ENCODE results near the gene COL5A3.

COL5A3 gene

DNA sequence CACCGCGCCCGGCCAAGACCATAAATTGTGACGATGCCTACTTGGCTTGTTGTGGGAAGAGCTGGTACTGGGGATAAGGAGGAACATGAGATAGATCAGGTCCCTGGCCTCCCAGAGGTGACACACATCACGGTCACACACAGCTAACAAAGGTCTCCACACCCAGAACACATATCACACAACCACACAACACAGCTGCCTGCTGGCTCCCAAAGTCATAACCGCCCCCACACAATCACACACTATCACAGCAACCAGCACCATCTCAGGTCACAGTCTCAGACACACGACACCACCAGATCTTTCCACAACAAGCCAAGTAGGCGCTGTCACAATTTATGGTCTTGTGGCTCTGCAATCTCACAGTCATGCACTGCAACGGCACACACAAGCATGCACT lies 5.7 kb downstream of the COL5A3 start:
- Histone ChIP-seq H3K4me3 (ENCODE audit: low read depth, low read length, poor library complexity, severe bottlenecking) (no peak overlapping the region), H3K79me2 (ENCODE audit: insufficient read depth, low read length) (no peaks in the 10 kb centered on the region), H3K27me3 (ENCODE audit: insufficient read depth, low read length) (peaks cover 3% of the 10 kb centered on the region; the same call in 1 of the 2 replicates), H3K4me2 (ENCODE audit: low read length) (no peak overlapping the region), H3F3A (ENCODE audit: insufficient read depth, low read length) (no peaks in the 10 kb centered on the region), H3K9me2 (ENCODE audit: low read depth, low read length) (no peaks in the 10 kb centered on the region), H3K36me3 (ENCODE audit: insufficient read depth, low read length) (no peaks in the 10 kb centered on the region), H2AFZ (ENCODE audit: low read length) (no peak overlapping the region), H3K9me3 (ENCODE audit: low read length) (no peaks in the 10 kb centered on the region), H3K9ac (ENCODE audit: low read length) (no peak overlapping the region), H4K20me1 (ENCODE audit: insufficient read depth, low read length) (no peaks in the 10 kb centered on the region), H3K27ac (ENCODE audit: low read depth, low read length, poor library complexity, severe bottlenecking) (no peak overlapping the region), H3K4me1 (ENCODE audit: insufficient read depth, low read length, severe bottlenecking) (no peaks in the 10 kb centered on the region)
- TF ChIP-seq EZH2 (IDR thresholded peaks at IDR 0.05; ENCODE audit: borderline replicate concordance, low read length), result no peak
- TF ChIP-seq, protein P1, sequence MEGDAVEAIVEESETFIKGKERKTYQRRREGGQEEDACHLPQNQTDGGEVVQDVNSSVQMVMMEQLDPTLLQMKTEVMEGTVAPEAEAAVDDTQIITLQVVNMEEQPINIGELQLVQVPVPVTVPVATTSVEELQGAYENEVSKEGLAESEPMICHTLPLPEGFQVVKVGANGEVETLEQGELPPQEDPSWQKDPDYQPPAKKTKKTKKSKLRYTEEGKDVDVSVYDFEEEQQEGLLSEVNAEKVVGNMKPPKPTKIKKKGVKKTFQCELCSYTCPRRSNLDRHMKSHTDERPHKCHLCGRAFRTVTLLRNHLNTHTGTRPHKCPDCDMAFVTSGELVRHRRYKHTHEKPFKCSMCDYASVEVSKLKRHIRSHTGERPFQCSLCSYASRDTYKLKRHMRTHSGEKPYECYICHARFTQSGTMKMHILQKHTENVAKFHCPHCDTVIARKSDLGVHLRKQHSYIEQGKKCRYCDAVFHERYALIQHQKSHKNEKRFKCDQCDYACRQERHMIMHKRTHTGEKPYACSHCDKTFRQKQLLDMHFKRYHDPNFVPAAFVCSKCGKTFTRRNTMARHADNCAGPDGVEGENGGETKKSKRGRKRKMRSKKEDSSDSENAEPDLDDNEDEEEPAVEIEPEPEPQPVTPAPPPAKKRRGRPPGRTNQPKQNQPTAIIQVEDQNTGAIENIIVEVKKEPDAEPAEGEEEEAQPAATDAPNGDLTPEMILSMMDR (IDR thresholded peaks at IDR 0.05; ENCODE audit: low read length), result no peak

DNA sequence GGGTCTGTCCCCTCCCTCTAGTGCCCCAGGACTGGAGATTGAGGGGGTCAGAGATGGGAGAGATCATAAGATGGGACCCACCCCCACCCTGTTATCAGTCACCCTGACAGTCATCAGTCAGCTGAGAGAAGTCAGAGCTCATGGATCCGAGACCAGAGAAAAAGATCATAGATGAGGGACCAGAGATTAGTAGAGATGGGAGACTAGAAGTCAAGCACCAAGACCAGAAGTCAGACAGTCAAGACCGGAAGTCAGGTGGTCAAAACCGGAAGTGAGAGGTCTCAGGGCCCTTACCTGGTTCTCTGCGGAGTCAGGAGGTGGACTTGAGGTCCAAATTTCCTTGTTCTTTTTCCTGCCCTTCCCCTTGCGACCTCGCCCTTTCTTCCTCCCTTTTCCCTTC lies 7.0 kb downstream of the COL5A3 start:
- no peaks in the 10 kb centered on the region for H3K9me2 ChIP-seq (ENCODE audit: low read depth, low read length)
- H3K4me3 ChIP-seq (ENCODE audit: low read depth, low read length, poor library complexity, severe bottlenecking), result no peak overlapping the region
- H3K79me2 ChIP-seq (ENCODE audit: insufficient read depth, low read length), result no peaks in the 10 kb centered on the region
- no peak overlapping the region for H2AFZ ChIP-seq (ENCODE audit: low read length)
- no peak for TF ChIP-seq EZH2 (IDR thresholded peaks at IDR 0.05; ENCODE audit: borderline replicate concordance, low read length)
- TF ChIP-seq, protein P1 (IDR thresholded peaks at IDR 0.05; ENCODE audit: low read length), result no peak
- H3K9me3 ChIP-seq (ENCODE audit: low read length), result no peaks in the 10 kb centered on the region
- H3K27me3 ChIP-seq (ENCODE audit: insufficient read depth, low read length), result peaks cover 3% of the 10 kb centered on the region; the same call in 1 of the 2 replicates
- H3K9ac ChIP-seq (ENCODE audit: low read length), result no peak overlapping the region
- no peaks in the 10 kb centered on the region for H3K4me1 ChIP-seq (ENCODE audit: insufficient read depth, low read length, severe bottlenecking)
- H3F3A ChIP-seq (ENCODE audit: insufficient read depth, low read length), result no peaks in the 10 kb centered on the region
- no peaks in the 10 kb centered on the region for H3K36me3 ChIP-seq (ENCODE audit: insufficient read depth, low read length)
- H3K4me2 ChIP-seq (ENCODE audit: low read length), result no peak overlapping the region
- no peak overlapping the region for H3K27ac ChIP-seq (ENCODE audit: low read depth, low read length, poor library complexity, severe bottlenecking)
- H4K20me1 ChIP-seq (ENCODE audit: insufficient read depth, low read length), result no peaks in the 10 kb centered on the region

DNA sequence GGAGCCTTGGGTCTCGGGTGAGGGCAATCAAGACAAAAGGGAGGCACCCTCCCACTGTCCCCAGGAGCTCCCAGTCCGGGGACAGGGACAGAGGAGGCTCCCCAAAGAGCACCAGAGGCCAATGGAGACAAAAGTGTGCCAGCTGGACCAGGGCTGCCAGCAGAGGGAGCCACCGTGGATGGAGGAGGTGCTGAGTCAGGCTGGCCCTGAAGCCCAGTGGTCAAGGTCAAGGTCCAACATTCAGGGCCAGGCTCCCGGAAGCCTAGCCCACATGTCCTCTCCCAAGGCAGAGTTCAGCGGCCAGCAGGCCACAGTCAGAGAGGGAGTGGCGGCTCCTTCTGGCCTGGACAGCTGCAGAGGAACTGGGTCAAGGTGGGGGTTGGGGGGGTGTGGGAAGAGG lies 8.4 kb downstream of the COL5A3 start:
- no peak overlapping the region for H2AFZ ChIP-seq (ENCODE audit: low read length)
- no peak overlapping the region for H3K27ac ChIP-seq (ENCODE audit: low read depth, low read length, poor library complexity, severe bottlenecking)
- H3K4me2 ChIP-seq (ENCODE audit: low read length), result no peak overlapping the region
- no peaks in the 10 kb centered on the region for H4K20me1 ChIP-seq (ENCODE audit: insufficient read depth, low read length)
- no peaks in the 10 kb centered on the region for H3K4me1 ChIP-seq (ENCODE audit: insufficient read depth, low read length, severe bottlenecking)
- no peaks in the 10 kb centered on the region for H3K79me2 ChIP-seq (ENCODE audit: insufficient read depth, low read length)
- H3K9ac ChIP-seq (ENCODE audit: low read length), result no peak overlapping the region
- no peaks in the 10 kb centered on the region for H3K9me2 ChIP-seq (ENCODE audit: low read depth, low read length)
- no peaks in the 10 kb centered on the region for H3F3A ChIP-seq (ENCODE audit: insufficient read depth, low read length)
- peaks cover 3% of the 10 kb centered on the region; the same call in 1 of the 2 replicates for H3K27me3 ChIP-seq (ENCODE audit: insufficient read depth, low read length)
- H3K4me3 ChIP-seq (ENCODE audit: low read depth, low read length, poor library complexity, severe bottlenecking), result no peak overlapping the region
- H3K9me3 ChIP-seq (ENCODE audit: low read length), result no peaks in the 10 kb centered on the region
- H3K36me3 ChIP-seq (ENCODE audit: insufficient read depth, low read length), result no peaks in the 10 kb centered on the region
- TF ChIP-seq, protein P1 (IDR thresholded peaks at IDR 0.05; ENCODE audit: low read length), result peak; percentile 31; the same call in 1 of the 2 replicates
- no peak for TF ChIP-seq EZH2 (IDR thresholded peaks at IDR 0.05; ENCODE audit: borderline replicate concordance, low read length)
